BLaER1 treated with 17β-estradiol and CSF1 and Interleukin-3, amounts not matched to agents 10 nM and 100 nM (cell line): ENCODE results near the gene OR7G3.

ENCODE experiments used
- H3K27ac ChIP-seq, 11 experiments: shearing (Covaris generic); formaldehyde crosslinking; 2 replicates each; pipeline ENCODE4 v1.8.1; 2022
- H3K27me3 ChIP-seq, 11 experiments: shearing (Covaris generic); formaldehyde crosslinking; 2 replicates each; pipeline ENCODE4 v1.8.1; 2022
- H3K36me3 ChIP-seq, 11 experiments: shearing (Covaris generic); formaldehyde crosslinking; 2 replicates each; pipeline ENCODE4 v1.8.1; 2022
- H3K4me1 ChIP-seq, 10 experiments: shearing (Covaris generic); formaldehyde crosslinking; 2 replicates each; pipeline ENCODE4 v1.8.1; 2022
- H3K4me2 ChIP-seq, 11 experiments: shearing (Covaris generic); formaldehyde crosslinking; 2 replicates each; pipeline ENCODE4 v1.8.1; 2022
- H3K4me3 ChIP-seq, 10 experiments: shearing (Covaris generic); formaldehyde crosslinking; 2 replicates each; pipeline ENCODE4 v1.8.1; 2022
- H3K9ac ChIP-seq, 11 experiments: shearing (Covaris generic); formaldehyde crosslinking; 2 replicates each; pipeline ENCODE4 v1.8.1; 2022
- H3K9me3 ChIP-seq, 11 experiments: shearing (Covaris generic); formaldehyde crosslinking; replicated peaks in 1 of 11; 2 replicates each; pipeline ENCODE4 v1.8.1; 2022
- H4K20me1 ChIP-seq, 11 experiments: shearing (Covaris generic); formaldehyde crosslinking; 2 replicates each; pipeline ENCODE4 v1.8.1; 2022
- Cebpa-rat ChIP-seq, 11 experiments: shearing (Covaris generic); IDR thresholded peaks; 2 replicates each; pipeline ENCODE4 v1.8.1; 2022

OR7G3 gene

DNA sequence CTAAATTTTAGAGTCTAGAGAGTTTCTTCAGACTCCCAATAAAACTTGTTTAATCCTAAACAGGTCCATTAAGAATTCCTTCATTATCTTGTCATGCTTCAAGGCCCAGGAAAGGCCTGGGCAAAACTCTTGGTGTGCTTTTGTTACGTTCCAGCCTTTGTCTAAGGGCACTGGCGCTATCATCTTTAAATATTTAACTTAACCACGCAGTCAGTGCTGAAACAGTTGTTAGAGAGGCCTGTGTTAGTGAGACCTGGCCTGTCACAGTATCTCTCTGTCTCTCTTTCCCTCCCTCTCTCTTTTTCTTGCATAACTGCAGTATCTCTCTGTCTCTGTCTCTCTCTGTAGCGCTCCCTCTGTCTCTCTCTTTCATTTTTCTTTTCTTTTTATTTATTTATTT, 48.1 kb downstream of the OR7G3 start:
- no peak for TF ChIP-seq Cebpa-rat (IDR thresholded peaks at IDR 0.05)
- Histone ChIP-seq H3K9ac (no peak overlapping the region), H3K27ac (no peak overlapping the region), H3K36me3 (no peaks in the 10 kb centered on the region), H3K9me3 (no peaks in the 10 kb centered on the region), H3K4me3 (no peak overlapping the region), H3K4me1 (peaks cover 0 to 13% (median 10%) of the 10 kb centered on the region in 10 experiments; a peak in 13 of 20 replicates), H4K20me1 (no peaks in the 10 kb centered on the region; a peak in 1 of 22 replicates), H3K27me3 (no peaks in the 10 kb centered on the region), H3K4me2 (no peak overlapping the region)

DNA sequence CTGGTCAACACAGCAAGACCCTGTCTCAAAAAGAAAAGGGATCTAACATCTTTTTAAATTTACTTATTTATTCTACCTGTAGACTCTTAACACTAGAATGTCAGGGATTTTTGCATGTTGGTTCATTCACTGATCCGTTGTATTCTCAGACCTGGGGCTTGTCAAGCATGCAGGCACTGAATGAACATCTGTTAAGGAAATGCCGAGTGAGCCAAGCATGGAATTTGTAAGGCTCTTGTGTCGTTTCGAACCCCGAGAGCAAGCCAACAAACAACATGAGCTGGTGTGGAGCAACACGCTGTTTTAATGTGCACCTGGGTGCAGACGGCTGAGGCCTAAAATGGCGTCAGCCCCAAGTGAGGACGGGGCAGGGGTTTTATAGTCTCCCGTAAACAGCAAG, 49.8 kb downstream of the OR7G3 start:
- Histone ChIP-seq H4K20me1 (no peaks in the 10 kb centered on the region), H3K4me2 (no peak overlapping the region), H3K27ac (no peak overlapping the region), H3K4me1 (peaks cover 0 to 13% (median 10%) of the 10 kb centered on the region in 10 experiments; a peak in 13 of 20 replicates), H3K9me3 (no peaks in the 10 kb centered on the region), H3K27me3 (no peaks in the 10 kb centered on the region), H3K4me3 (no peak overlapping the region), H3K9ac (no peak overlapping the region), H3K36me3 (no peaks in the 10 kb centered on the region)
- TF ChIP-seq Cebpa-rat (IDR thresholded peaks at IDR 0.05), result no peak
